ENCODE data around the gene RCSD1.

The RCSD1 gene

DNA sequence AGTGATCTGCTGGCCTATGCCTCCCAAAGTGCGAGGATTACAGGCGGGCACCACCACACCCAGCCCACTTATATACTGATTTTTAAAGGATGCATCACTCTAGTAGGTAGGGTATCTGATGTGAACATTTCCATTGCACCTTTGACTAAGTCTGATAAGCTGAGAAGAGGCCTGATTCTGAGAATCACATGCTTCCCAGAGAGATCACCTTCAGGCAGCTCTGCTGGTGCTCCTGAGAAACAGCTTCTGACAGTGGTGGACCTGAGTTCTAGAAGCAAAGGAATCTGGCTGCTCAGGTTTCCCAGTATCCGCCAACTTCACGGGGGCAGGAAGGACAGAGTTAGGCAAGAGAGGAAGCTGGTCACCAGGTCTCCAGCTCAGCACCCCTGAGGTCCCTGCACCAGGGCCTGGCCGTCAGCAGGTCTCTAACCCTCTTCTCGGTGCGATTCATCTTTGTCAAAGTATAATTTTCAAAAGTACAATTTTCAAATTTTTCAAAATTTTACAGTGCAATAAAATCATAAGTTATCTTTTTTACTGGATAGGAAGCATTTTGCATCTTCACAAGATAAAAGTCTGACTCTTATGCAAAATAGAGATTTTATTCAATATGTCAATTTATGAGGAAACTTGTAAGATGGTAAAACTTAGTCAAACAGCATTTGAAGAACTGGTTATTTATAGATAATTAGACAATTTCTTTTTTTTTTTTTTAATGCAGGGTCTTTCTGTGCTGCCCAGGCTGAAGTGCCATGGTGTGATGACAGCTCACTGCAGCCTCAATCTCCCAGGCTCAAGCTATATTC is 65.9 kb downstream of the RCSD1 start:
- TF ChIP-seq, protein P1, sequence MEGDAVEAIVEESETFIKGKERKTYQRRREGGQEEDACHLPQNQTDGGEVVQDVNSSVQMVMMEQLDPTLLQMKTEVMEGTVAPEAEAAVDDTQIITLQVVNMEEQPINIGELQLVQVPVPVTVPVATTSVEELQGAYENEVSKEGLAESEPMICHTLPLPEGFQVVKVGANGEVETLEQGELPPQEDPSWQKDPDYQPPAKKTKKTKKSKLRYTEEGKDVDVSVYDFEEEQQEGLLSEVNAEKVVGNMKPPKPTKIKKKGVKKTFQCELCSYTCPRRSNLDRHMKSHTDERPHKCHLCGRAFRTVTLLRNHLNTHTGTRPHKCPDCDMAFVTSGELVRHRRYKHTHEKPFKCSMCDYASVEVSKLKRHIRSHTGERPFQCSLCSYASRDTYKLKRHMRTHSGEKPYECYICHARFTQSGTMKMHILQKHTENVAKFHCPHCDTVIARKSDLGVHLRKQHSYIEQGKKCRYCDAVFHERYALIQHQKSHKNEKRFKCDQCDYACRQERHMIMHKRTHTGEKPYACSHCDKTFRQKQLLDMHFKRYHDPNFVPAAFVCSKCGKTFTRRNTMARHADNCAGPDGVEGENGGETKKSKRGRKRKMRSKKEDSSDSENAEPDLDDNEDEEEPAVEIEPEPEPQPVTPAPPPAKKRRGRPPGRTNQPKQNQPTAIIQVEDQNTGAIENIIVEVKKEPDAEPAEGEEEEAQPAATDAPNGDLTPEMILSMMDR (conservative IDR thresholded peaks at IDR 0.05; ENCODE audit: low read depth, low read length): no peak
- DNase-seq (ENCODE audit: low read depth): no peak
- no peak overlapping the region for H3K4me3 ChIP-seq (ENCODE audit: low read depth, low read length)

DNA sequence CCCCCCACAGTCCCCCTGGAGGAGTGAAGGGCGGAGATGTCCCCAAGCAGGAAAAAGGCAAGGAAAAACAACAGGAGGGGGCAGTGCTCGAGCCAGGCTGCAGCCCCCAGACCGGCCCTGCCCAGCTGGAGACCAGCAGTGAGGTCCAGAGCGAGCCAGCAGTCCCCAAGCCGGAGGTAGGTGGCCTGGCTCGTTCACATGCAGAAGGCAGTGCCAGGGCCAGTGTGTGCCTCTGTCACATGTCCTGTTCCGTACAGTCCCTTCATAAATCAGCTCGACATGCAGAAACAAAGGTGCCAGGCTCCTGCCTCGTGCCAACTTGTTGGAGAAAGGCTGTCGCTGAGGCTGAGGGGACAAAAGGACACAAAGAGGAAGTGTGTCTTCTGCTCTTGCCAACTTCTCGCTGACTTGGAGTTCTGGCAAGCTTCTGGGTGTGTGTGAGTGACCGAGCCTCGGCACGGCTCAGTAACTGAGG is 67.7 kb downstream of the RCSD1 start:
- no peak for DNase-seq (ENCODE audit: low read depth)
- no peak overlapping the region for H3K4me3 ChIP-seq (ENCODE audit: low read depth, low read length)
- TF ChIP-seq, protein P1 (conservative IDR thresholded peaks at IDR 0.05; ENCODE audit: low read depth, low read length): no peak

DNA sequence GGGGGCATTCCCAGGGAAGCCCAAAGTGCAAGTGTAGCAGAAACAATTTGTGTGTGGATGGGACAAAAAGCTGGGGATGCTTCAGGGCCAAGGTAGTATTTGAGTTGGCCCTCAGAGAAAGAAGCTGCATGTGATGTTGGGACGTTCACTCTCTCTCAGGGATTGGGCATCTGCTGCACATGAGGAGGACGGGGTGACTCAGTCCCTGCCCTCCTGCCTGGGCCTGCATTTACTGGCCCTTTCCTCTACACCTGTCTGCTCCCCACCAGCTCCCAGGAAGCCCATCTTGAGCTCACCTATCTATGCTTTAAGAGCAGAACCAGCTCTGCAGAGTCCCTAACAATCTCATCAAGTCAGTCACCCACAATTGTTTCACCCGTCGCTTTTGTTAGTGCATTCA is 68.3 kb downstream of the RCSD1 start:
- no peak overlapping the region for H3K4me3 ChIP-seq (ENCODE audit: low read depth, low read length)
- TF ChIP-seq, protein P1 (conservative IDR thresholded peaks at IDR 0.05; ENCODE audit: low read depth, low read length): no peak
- no peak for DNase-seq (ENCODE audit: low read depth)

DNA sequence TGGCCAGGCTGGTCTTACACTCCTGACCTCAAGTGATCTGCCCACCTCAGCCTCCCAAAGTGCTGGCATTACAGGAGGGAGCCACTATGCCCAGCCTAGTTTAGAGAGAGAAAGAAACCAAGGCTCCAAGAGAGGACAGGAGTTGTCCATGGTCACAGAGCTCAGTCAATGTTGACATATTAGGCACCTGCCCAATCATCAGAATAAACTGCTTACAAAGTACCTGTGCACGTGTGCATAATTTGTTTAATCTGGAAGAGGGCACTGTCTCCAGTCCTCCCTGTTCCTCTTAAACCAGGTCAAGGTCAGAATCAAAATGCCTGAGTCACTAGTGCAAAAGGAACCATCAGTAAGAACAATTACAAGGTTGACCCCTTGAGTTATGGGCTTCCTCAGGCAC is 71.5 kb downstream of the RCSD1 start:
- TF ChIP-seq, protein P1 (conservative IDR thresholded peaks at IDR 0.05; ENCODE audit: low read depth, low read length): no peak
- H3K4me3 ChIP-seq (ENCODE audit: low read depth, low read length): no peak overlapping the region
- DNase-seq (ENCODE audit: low read depth): no peak

DNA sequence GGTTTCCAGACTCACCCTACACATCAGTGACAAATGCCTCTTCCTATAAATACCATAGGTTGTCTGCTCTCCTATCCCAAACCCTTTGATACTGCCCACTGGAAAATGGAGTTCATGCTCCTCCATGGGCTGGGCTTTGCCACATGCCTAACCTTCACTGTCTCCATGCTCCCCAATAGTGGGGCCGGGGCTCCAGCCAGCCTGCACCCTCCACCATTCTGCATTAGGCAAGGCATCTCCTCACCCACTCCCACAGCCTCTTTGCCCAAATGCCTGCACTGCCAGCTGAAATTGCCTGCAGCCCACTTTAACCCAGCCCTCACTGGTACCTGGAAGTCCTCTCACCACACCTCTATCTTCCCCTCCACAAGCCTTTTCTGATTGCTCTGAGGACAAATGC is 73.5 kb downstream of the RCSD1 start:
- no peak overlapping the region for H3K4me3 ChIP-seq (ENCODE audit: low read depth, low read length)
- no peak for DNase-seq (ENCODE audit: low read depth)
- TF ChIP-seq, protein P1 (conservative IDR thresholded peaks at IDR 0.05; ENCODE audit: low read depth, low read length): no peak

DNA sequence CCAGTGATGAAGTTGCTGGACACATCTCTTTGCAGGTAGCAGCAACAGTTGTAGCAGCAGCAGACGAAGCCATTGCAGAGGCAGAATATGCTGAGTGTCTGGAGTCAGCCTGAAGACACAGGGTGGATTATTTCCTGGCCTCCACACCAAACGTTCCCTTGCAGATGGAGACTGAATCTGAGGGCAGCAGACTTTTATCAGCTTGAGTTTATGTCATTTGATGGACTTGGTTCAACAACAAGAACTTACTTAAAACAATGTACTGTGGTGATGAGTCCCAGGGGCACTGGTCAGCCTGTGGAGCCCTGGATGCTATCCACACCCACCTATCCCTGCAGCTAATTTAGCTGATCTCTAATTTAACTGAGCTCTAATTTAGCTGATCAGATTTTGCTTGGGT is 74.7 kb downstream of the RCSD1 start:
- no peak overlapping the region for H3K4me3 ChIP-seq (ENCODE audit: low read depth, low read length)
- DNase-seq (ENCODE audit: low read depth): no peak
- TF ChIP-seq, protein P1 (conservative IDR thresholded peaks at IDR 0.05; ENCODE audit: low read depth, low read length): no peak

DNA sequence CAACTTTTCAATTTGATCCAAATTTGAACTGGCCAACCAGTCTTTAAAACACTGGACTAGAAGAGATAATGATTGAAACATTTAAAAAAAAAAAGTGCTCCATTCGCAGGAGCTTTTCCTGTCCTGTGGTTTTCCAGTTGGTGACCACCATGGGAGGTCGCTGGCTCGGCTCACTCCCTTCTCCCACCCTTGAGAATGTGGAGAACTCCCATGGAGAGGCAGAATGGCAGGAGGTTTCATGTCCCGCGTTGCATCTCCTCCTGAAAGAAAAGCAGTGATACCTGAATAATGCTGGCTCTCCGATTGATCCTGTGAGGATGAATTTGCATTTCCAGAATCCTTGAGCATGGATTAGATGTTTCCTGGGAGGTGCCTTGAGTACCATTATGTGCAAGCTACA is 75.2 kb downstream of the RCSD1 start:
- DNase-seq (ENCODE audit: low read depth): no peak
- TF ChIP-seq, protein P1 (conservative IDR thresholded peaks at IDR 0.05; ENCODE audit: low read depth, low read length): no peak
- H3K4me3 ChIP-seq (ENCODE audit: low read depth, low read length): no peak overlapping the region
